HFF-Myc (cell line): ENCODE data around the gene ABCG4.
A peak's percentile ranks its signal among the peaks of the same experiment; 100 is the strongest.

Source experiments
- DNase-seq: peaks from one replicate; pipeline ENCODE4 v3.0.0-alpha.2; 2011; ENCODE audit warnings: low read depth; ENCODE audit errors: extremely low read depth
- H3K4me3 ChIP-seq: replicated peaks from 2 replicates; pipeline ENCODE4 v1.5.1; 2011; ENCODE audit warnings: low read depth, mild to moderate bottlenecking, control low read depth, low read length
- TF ChIP-seq, protein P1 (sequence below): IDR thresholded peaks from 2 replicates; pipeline ENCODE4 v1.5.1; 2012; ENCODE audit warnings: mild to moderate bottlenecking, low read depth, low read length, control low read depth; ENCODE audit errors: missing control alignments

The ABCG4 gene

DNA sequence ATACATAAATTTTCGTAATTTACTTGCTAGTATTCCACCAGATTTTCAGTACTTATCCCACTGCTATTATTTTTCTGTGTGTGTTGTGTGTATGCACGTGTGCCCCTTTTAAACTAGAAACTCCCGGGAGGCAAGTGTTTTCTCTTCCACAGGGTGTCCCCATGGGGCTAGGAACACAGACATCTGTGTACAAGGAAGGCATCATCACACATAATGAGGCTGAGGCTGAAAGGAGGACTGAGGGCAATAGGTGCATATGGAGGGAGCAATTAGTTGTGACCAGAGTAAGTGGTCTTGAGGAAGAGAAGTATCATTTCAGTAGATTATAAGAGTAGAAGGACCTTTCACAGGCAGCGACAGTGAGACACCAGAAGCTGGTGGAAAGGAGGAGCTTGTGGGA lies 45.1 kb upstream of the ABCG4 start:
- TF ChIP-seq, protein P1, sequence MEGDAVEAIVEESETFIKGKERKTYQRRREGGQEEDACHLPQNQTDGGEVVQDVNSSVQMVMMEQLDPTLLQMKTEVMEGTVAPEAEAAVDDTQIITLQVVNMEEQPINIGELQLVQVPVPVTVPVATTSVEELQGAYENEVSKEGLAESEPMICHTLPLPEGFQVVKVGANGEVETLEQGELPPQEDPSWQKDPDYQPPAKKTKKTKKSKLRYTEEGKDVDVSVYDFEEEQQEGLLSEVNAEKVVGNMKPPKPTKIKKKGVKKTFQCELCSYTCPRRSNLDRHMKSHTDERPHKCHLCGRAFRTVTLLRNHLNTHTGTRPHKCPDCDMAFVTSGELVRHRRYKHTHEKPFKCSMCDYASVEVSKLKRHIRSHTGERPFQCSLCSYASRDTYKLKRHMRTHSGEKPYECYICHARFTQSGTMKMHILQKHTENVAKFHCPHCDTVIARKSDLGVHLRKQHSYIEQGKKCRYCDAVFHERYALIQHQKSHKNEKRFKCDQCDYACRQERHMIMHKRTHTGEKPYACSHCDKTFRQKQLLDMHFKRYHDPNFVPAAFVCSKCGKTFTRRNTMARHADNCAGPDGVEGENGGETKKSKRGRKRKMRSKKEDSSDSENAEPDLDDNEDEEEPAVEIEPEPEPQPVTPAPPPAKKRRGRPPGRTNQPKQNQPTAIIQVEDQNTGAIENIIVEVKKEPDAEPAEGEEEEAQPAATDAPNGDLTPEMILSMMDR: no peak
- no peak overlapping the region for H3K4me3 ChIP-seq
- no peak for DNase-seq

DNA sequence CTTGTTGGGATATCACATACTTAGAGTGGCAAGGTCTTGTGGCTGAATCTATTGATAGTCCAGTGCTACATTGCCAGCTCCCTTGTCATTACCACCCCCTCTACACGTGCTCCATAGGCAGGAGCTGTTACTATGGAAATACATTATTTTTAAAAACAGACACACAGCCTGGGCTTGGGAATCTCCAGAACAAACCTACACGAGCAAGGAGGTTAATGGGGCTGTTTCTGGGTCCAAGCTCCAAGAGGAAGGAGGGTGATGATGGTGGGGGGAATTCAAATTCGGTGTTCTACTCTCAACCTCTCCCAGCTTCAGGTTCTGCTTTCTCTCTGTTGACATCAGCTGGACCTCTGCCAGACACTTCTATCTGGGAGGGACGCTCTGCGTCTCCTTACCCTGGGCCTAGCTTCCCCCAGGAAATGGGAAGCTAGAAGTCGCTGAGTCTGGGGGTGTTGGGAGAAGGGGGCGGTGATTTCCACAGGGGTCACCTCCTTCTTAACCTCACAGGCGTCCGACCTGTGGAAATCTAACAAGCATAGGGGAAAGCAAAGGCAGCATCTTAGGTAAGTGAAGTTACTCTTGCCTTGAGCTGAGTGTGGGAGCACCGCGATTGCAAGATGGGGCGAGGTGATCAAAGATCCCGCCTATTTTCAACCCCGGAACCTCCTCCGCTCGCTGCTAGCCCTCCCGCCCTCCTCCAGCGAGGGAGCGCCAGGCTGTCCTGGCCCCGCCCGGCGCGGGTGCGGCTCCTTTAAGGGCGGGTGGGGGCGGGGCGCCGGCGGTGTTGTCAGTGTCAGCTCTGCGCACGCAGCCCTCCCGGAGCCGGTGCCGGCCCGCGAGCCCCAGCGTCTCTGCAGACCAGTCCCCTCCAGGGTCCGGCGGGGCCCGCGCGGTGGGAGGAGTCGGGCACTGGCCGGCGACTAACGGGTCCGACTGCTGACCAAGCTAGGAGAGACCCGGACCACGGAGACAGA lies 42.0 kb upstream of the ABCG4 start, which contains the start of gene C2CD2L:
TSS of gene C2CD2L (plus strand) at position 781 of the 974 bp plus-strand sequence. CDS start 398 bp downstream, outside the sequence.
- TF ChIP-seq, protein P1: no peak
- no peak for DNase-seq
- peak within 1 kb of the TSS; percentile 73 for H3K4me3 ChIP-seq

DNA sequence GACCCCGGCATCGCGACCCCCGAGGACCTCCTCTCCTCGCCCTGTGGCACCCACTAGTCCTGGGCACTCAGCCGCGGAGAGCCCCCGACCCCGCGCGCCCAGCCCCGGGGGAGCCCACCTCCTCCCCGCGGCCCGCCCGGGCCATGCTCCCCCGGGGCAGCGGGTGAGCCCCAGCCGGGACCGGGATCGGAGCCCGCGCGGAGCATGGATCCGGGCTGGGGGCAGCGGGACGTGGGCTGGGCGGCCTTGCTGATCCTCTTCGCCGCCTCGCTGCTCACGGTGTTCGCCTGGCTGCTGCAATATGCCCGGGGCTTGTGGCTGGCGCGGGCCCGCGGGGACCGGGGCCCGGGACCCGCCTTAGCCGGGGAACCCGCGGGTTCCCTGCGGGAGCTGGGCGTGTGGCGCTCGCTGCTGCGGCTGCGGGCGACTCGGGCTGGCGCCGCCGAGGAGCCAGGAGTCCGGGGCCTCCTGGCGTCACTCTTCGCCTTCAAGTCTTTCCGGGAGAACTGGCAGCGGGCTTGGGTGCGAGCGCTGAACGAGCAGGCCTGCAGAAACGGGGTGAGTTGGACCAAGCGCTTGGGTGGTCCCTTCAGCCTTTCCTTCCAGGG lies 41.2 kb upstream of the ABCG4 start:
- no peak for DNase-seq
- peak overlapping the region; percentile 73 for H3K4me3 ChIP-seq
- TF ChIP-seq, protein P1: no peak

DNA sequence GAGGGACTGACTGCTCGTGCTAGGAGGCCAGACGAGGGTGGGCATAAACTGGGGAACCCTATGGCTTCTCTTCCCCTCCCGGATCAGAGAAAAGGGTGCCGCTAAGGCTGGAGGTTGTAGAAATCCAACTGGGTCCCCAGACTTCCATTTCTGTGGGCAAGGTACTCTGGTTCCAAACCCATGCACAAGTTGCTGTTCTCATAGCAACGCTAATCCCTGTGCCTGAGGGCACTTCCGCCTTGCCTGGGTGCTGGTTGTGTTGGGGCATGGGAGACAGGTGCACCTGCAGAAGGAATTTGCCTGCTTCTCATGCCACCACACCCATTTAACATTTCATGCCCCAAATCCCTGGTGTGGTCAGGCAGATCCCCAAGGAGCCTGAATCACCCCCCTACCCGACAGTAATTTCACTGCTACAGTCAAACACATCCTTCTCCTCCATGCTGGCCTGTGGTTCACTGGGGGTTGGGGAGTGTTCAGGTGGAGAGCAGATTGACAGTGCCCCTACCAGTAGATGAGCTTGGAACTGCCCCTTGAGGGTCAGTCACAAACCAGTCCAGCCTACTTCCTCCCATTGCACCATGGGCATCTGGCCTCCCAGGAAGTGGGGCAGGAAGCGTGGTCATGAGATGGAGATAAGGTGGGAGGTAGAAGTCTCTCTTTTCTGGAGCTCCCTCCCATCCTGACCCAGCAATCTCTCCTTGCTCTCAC lies 40.6 kb upstream of the ABCG4 start:
- no peak for DNase-seq
- H3K4me3 ChIP-seq: peak overlapping the region; percentile 73
- TF ChIP-seq, protein P1: no peak

DNA sequence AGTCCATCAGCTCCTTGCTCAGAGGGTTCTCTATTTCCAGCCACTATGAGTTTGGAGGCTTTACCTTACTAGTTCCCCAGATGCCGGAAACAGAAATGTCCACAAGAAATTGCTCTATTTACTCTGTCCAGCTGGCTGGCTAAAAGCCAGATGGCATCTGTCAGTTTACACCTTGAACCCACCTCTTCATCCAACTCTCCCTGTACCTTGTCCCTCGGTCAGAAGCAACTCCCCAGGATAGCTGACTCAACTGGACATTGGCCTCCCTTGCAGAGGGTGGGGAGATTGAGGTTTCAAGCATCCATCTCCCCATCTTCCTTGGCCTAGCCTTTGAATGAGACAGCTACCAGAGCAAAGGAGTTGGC lies 40.0 kb upstream of the ABCG4 start:
- H3K4me3 ChIP-seq: peak overlapping the region; percentile 73
- TF ChIP-seq, protein P1: no peak
- DNase-seq: no peak

DNA sequence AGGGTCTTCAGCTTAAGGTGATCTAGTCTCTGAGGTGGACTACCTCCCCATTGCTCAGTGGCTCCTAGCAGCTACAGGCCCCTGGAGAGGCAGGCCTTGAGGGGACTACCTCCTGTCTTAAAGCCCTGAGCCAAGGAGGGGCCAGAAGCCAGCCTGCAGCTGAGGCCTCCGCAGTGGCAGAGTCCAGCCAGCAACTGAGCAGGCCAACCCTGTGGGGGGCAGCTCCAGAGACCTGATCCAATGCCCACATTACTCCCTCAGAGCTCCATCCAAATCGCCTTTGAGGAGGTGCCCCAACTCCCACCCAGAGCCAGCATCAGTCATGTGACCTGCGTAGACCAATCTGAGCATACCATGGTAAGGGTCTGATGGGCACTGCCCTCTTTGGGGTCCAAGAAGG lies 39.0 kb upstream of the ABCG4 start:
- TF ChIP-seq, protein P1: no peak
- no peak overlapping the region for H3K4me3 ChIP-seq
- DNase-seq: no peak
